NCI-H1417 (cell line): Measurements from ENCODE around the gene SQOR.

ENCODE experiments used
- DNase-seq, 3 experiments: peaks; one replicate each; lab custom pipeline; 2025; lab: John Stamatoyannopoulos, UW

The SQOR gene

DNA sequence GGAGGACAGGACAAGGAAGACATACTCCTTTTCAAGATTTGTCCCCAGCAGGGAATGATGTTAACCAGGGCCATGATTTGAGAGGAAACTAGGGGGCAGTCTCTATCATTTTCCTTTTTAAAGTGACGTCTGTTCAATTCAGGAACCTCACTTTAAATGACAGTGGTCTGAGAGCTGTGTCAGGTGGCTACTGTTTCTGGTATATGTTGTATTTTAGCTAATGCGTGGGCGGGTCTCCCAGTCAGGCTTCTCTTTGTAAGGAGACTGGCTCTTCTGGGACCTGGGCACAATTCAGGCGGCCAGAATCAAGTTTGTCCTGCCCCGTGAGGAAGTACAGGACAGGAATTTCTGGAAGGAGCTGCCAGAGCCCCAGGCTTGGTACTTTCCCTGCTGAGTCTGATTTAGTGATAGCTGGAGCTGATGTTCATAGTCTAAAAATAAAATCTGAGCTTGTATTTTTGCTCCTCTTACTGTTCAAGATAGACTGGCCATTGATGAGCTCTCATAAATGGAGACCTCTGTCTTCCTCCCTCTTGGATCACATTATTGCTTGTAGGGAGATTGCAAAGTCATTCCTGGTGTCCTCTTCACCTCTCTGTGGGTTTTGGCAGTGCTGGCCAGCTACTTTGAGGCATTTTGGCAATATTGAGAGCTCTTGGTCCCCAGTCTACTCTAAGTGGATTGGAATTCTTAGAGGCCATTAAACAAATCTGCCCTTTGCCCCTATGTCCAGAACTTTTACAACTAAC, 25.6 kb downstream of the SQOR start:
- DNase-seq = no peak

DNA sequence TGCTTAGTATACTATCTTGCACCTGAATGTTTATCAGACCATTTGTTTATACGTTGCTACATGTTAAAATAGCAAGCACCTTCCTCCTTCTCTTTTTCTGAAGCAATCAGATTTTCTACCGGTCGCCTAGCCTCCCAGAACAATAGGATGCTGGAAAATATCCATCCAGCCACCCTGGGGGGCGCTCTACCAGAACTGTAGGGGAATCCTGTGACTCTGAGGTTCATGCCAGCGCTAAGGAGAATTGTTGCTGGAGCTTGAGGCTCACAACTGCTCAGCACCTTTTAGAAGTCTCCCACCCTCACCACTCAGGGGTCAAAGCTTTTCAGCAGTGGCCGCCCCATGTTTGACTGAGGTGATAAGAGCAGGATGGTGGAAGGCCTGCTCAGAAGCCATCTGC, 27.5 kb downstream of the SQOR start:
- no peak for DNase-seq

DNA sequence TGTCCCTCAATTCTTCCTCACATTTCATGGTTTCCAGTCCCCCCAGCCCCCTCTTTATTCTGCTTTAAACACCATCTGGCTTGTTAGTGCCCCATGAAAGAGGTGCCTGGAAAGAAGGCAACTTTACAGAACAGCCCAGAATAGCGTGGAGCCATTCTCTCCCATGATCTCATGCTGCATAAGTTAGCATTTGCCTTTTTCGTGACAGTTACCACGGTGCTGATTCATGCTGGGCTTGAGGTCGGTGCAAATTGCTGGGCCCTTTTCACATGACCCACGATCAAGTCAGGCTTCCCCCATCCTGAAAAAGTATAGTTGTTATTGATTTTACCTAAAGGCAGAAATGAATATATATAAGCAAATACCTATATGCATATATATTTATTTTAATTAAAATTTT, 29.6 kb downstream of the SQOR start:
- DNase-seq = no peak

DNA sequence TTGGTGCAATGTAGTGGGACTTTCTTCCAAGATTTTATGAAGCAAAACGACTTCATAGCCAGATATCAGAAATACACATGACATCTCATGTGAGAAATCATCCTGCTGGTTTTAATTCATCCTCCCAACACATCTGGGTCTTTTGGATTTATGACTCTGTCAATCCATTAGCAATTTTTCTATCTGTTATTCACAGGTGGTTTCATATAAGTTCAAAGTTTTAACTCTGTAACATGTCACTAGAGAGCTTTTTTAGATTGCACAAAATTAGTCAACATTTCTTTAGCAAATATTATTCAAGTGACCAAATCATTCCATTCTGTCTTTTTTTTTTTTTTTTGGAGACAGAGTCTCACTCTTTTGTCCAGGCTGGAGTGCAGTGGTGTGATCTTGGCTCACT, 30.4 kb downstream of the SQOR start:
- DNase-seq = no peak

DNA sequence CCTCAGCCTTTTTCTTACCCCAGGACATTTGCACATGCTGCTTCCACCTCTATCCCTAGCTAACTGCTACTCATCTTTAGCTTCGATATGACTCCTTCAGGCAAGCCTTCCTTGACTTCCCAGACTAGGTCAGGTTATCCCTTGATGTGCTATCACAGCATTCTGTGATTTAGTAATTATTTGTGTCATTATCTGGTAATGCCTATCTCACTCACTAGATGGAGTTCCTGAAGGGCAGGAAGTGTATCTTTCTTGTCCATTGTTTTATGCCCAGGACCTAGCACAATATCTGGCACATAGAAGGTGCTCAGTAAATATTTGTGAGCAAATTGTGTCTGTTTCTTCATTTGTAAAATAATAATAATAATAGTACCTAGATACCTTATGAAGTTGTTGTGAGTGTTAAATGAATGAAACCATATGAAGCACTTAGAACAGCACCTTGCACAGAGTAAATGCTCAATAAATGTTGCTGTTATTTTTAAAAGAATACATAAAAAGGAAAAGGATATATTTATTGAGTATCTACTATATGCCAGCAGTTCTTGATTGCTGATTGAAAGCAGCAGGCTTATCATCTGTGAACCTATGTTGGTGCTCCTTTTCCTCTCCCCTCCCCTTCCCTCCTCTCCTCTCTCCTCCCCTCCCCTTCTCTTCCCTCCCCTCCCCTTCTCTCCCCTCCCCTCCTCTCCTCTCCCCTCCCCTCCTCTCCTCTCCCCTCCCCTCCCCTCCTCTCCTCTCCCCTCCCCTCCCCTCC, 31.5 kb downstream of the SQOR start:
- DNase-seq = no peak

DNA sequence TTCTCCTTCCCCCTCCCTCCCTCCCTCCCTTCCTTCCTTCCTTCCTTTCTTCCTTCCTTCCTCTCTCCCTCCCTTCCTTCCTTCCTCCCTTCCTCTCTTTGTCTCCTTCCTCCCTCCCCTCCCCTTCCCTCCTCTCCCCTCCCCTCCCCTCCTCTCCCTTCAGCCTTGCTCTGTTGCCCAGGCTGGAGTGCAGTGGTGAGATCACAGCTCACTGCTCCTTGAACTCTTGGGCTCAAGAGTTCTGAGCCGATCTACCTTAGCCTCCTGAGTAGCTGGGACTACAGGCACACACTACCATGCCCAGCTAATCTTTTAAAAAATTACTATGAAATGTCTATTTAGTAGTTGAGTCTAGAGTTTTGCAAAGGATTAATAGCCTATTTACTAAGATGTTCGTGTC, 32.2 kb downstream of the SQOR start:
- no peak for DNase-seq

DNA sequence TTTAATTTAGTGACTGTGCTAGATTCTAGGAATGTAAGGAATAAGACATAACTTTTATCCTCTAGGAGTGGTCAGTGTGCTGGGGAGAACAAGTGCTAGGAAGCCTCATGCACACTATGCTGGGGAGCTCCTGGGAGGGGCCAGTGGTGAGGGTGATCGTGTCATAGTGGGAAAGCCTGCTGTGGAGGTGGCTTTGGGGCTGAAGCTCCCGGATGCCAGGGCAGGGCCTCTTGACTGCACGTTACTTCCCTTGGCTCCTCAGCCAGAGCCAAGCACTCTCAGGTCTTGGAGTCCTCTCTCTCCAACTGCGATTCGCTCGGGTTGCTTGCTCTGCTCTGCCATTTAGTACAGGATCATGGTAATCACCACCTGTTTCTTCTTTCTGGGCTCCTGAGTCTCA, 33.6 kb downstream of the SQOR start:
- no peak for DNase-seq

DNA sequence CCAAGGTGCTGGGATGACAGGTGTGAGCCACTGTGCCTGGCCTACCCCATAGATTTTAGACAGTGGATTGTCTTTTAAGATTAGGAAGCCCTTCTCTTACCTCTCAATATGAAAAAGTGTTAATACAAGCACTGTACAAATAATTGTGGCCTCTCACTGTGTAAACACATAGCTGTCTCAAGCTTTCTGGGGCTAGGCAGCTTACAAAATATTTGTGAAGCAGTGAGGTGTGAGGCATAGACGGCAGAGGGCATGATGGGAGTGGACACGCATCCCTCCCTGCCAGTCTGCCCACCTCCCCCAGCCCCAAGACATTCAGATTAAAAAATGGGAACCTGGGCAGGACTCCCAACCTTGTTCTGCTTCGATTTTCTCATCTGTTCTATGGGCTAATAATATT, 34.6 kb downstream of the SQOR start:
- no peak for DNase-seq

DNA sequence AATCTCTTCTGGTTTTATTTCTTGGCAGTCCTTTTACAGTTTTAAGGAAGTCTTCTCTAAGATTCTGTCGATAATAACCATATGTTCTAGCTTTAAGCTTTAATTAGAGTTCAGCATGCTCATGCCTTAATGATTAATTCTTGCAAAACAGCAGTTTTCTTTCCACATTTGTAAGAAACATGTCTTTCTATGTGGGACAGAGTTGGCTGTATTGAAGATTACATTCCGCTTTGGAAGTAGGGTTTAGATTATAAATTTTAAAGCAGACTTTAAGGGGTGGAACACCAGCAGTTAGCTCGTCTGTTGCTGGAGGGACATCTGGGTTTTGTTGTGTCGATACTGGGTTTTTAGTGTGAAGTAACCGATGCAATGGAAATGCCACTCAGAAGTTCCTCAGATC, 35.3 kb downstream of the SQOR start:
- DNase-seq = no peak

DNA sequence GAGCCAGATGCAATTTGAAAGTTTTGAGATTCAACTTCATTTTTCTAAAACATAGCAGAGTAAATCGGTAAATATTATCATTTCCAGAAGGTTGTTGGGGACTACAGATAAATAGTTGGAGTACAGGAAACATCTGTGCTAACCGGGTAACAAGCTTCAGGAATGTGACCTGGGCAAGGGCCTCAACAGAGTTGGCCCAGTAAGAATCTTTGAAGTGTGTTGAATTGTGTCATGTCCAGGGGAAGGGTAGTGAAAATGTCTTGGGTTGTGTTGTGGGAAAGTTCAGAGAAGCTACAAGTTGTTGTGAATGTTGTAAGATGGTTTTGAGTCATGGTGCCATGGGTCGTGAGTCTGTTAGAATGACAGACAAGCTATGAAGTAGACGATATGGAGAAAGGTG, 35.7 kb downstream of the SQOR start:
- DNase-seq = no peak

DNA sequence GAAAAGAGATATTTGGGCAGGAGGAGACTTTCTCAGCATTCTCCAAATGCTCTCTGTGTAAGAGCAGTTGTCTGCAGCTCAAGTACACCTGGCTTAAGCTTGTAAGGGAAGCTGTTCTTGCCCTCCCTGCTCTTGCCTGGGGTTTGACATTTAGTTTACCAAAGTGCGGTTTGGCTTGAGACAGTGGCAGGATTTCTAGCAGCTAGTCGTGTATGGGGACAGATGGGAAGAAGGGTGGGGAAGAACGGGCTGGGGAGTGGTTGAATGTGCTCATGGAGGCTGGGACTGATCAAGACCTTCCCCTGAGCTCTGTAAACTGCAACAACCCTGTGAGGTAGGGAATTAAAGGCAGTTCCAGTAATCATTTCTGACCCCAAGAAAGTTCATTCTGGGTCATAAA, 39.8 kb downstream of the SQOR start:
- no peak for DNase-seq

DNA sequence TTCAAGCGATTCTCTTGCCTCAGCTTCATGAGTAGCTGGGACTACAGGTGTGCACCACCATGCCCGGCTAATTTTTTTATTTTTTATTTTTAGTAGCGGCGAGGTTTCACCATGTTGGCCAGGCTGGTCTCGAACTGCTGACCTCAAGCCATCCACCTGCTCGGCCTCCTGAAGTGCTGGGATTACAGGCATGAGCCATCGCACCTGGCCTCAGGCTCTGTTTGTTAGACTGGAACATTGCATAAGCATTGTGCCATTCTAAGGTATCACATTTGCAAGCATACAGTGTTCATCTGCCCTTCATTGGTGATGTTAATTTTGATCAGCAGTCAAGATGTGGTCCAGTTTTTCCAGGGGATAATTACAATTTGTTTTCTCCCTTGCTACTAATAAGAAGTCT, 43.0 kb downstream of the SQOR start:
- no peak for DNase-seq

DNA sequence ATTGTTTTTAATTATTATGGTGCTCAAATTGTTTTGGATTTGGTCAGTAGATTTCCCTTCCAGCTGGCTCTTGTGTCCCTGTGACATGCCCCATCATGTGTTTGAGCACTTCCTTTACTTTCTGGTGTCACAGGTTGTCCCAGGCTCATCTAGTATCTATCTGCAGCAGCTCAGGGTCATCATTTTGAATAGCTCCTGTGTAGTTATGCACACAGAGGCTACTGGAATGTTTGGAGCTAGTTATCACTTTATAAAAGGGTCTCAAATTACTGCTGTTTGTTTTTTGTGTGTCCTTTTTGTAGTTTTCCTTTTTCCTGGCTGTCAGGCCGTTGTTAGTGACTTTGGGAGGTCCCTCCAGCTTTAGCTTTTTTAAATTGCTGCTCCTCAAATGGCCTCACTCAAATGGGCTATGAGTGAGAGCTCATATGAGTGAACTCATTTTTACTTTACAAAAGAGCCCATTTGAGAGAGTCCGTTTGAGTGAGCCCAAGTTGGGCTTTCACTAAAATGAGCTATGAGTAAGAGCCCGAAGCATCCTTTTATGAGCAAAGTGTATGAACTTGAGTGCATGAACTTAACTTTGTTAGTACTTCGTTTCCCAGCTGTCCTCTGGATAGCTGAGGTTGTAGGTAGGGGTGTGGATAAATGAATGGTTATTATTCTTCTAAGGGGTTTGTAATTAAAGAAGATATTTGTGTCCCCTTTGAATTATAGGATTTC, 43.8 kb downstream of the SQOR start:
- DNase-seq = no peak

DNA sequence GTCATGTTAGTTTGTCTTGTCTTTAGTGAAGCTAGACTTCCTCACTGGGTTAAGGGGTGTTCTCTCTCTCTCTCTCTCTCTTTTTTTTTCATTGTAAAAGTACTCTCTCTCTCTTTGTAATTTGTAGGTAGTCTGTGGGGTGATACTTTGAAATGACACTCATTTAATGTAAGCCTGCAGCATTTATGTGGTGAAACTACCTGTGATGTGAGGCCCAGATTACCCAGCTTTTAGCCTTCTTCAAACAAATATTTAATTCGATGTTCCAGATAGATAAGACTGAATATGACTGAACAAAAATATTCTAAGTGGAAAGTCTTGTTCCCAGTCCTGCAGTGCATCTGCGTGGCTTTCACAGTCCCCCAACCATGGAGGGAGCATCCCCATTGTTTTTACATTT, 49.7 kb downstream of the SQOR start:
- no peak for DNase-seq

DNA sequence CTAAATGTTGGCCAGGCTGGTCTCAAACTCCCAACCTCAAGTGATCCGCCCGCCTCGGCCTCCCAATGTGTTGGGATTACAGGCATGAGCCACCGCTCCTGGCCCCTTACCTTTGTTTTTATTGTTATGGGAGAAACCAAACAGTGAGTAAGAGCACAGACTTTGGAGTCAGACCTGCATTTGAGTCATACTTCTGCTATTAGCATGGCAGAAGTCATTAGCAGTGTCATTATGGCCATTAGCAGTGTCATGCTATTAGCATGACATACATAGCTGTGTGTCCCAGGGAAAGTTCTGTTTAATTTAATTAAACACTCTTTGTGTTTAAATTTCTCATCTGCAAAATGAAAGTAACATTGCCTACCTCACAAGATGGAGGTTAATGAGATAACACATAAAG, 54.8 kb downstream of the SQOR start:
- DNase-seq = no peak

DNA sequence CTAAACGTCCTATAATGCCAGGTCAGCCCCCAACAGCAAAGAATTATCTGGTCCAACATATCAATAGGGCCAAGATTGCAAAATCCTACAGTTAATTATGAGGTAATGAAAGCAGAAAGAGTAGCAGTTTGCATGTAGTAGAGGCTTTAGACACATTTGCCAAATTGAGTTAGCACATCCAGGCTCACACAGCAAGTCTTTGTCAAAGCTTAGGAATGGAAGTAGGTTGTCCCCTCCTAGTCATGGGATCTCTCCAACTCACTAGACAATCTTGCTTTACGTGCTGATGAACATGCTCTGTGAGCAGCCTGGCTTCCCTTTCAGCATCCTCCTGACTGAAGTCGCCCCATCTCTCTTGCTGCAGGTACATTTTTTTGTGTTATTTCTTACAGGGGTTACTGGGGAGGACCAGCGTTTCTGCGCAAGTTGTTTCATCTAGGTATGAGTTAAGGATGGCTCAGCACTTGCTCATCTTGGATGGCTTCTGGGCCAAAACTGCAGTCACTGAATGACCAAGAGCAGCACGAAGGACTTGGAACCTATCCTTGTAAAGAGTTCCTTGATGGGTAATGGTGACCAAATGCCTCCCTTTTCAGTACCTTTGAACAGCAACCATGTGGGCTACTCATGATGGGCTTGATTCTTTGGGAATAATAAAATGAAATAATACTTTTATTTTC, 55.9 kb downstream of the SQOR start:
- no peak for DNase-seq

DNA sequence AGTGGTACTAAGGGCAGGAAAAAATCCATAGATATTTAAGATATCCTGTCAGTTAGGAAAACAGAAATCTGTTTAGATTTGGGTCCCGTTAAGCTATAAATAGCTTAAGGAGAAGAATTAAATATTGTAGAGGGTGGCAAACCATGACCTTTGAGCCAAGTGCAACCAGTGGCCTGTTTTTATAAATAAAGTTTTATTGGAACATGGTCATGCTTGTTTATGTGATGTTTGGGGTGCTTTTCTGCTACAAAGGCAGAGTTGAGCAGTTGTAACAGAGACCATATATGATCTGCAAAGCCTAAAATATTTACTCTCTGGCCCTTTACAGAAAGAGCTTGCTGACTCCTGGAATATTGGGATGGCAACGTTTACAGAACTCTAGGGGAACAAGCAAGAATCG, 66.3 kb downstream of the SQOR start:
- DNase-seq = no peak

DNA sequence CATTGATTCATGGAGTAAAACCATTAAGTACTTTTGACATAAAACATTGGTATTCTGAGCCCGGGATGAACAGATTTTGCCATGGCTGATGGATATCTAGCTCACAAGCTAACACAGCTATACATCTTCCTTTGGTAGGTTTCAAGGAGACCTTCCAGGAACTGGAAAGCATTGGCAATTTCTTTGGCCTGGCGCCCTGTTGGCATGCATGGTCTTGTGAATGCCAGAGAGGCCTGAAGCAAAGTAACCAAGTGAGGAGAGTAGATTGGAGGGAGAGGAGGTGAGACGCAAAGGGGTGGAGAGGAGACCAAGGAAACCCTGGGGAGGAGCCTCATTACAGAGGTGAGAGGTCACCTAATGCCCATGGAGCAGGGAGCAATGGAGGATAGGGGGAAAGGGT, 67.2 kb downstream of the SQOR start:
- no peak for DNase-seq

DNA sequence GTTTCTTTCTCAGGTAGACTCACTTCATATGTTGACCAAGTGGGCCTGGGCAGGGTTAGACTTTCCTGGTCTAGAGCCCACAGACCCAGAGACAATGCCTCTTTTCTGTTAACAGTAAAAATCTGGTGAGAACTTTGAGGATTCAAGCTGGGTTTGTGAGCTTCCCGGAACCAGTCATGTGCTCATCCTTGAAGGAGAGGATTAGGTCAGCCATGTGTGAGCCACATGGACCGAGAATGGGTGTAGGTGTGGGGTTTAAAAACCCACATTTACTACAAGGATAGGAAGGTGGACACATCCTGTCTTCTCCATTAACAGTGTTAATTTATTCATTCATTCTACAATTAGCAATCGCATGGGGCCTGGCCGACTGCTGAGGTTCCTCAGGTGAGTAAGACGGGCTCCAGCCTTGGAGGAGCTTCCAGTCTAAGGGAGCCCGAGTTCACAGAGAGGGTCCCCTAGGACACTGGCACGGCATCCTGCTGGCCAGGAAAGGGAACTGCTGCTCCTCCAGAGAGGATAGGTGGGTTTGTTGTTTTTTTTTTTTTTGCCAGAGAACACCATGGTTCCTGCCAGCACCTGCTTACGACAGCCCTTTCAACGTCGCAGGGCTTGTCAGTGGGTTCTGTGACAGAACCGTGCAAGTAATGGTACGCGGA, 69.0 kb downstream of the SQOR start:
- no peak for DNase-seq

DNA sequence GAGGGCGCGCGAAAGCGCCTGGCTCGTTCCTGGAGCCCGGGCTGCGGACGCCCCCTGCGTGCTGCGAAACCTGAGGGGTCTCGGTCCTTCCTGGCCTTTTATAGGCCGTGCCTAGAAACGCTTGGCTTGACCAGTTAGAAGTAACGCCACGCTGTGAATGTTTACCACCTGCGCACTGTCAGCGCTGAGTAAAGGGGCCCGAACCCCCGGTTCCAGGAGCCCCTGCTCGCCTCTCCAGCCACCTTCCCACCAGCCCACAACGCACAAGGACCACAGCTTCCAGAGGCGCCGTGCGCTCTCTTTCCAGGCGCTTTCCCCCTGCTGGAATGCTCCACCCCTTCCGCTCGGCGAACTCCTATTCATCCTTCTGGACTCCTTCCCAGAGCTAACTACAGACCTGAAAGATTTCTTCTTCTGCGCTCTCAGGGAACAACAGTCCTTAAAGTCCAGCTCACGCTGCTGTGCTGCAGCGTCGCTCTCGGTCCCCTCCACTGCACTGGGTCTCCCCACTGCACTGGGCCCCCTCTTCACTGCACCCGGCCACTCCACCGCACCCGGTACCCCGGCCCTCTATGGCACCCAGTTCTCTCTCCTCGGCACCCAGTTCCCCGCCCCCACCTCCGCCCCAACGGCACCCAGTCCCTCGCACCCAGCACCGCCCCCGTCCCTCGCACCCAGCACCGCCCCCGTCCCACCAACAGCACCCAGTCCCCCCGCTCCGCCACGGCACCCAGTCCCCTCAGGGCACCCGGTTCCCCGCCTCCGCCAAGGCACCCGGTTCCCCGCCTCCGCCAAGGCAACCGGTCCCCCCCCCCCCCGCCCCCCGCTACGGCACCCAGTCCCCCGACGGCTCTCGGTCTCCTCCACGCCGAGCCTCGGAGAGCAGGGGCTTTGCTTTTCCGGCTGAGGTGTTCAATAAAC, 69.8 kb downstream of the SQOR start:
- no peak for DNase-seq
